NCI-H2029 (cell line): ENCODE results near the gene TMEM232.

Experiments
- DNase-seq: peaks from one replicate; lab custom pipeline; 2025; lab: John Stamatoyannopoulos, UW

TMEM232 gene

DNA sequence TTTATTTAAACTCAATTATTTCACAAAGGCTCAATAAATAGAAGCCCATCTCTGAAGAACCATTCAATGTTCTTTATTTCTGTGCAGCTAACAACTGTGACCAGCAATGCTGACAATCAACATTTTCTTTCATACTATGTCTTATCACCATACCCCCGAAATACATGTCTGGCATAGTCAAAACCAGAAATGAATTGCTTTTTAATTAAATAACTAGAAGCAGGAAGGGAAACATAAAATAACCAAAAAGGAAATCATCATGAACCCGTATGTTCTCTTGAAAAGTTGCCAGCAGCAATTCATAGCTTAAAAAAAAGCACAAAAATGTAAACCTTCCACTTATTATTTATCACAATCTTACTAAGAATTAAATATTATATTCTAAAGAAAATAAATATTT lies 212.4 kb downstream of the TMEM232 start:
- no peak for DNase-seq

GRCh38 chr5:110512266-110512665 lies 214.2 kb downstream of the TMEM232 start:
- DNase-seq: no peak

DNA sequence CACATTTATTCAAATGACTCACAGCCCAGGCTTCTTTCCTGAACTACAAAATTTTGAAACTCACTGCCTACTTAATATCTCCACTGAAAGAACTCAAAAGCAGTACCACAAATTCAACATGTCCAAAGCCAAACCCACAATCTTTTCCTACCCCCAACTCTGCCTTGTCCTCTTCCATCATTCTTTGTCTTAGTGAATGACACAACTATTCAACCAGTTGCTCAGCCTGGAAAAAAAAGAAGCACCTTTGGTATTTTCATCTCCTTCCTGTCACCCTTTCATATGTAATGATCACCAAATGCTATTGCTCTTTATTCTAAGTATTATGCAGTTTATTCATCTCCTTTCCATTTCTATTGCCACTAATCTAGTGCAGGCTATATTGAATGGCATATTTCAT lies 216.3 kb downstream of the TMEM232 start:
- DNase-seq: no peak

- DNase-seq: no peak
Measured at GRCh38 chr5:110507972-110508371, 218.5 kb downstream of the TMEM232 start.

DNA sequence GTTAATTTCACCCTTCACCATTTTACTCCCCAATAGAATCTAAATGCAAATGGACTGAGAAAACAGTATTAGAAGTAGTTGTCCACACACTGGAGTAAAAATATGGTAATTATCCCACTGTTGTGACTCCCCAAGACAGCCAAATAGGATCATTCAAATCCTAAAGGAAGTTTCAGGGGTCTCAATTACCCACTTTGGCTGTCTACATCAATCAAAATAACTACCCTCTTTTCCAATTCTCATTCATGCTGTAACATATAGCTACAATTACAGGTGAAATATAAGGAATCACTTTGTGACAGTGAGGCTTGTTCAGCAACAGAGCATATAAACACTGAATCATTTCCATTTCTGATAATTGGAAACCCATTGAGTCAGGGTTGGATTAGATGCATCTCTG lies 220.1 kb downstream of the TMEM232 start:
- no peak for DNase-seq

- no peak for DNase-seq
Measured at GRCh38 chr5:110496276-110496675, 230.2 kb downstream of the TMEM232 start.

DNA sequence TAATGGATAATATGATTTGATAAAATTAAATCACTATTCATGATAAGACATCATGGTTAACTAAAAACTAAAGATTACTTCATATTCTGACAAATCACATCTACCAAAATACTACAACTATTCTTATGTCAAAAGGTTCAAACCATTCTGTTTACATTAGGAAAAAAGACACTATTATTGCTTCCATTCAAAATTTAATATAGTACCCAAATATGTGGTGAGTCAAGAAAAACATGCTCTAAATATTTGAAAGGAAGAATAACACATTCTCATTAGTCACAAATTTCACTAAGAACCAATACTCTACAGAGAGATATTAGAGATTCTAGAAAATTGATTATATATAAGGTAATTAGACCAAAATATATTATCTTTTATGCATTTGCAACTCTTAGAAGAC lies 234.0 kb downstream of the TMEM232 start:
- no peak for DNase-seq

GRCh38 chr5:110478895-110479294 lies 247.6 kb downstream of the TMEM232 start:
- DNase-seq: no peak

DNA sequence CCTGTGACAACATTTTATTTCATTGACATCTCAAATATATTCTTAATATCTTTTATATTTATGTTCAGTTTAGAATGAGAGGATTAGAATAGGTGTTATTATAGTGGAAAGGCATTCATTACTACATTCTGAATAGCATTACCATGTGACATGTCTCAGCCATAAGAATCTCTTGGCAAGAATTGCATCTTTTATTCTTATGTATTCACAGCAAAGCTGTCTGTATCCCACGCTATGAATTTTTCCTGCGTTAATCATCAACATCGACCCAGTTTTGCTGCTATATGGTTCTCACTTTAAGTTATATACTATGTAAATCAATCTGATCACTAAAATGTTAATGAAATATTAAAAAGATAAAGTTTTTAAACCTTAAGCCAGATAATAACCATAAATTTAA lies 248.6 kb downstream of the TMEM232 start:
- DNase-seq: no peak

- DNase-seq: no peak
Measured at GRCh38 chr5:110476164-110476563, 250.3 kb downstream of the TMEM232 start.

DNA sequence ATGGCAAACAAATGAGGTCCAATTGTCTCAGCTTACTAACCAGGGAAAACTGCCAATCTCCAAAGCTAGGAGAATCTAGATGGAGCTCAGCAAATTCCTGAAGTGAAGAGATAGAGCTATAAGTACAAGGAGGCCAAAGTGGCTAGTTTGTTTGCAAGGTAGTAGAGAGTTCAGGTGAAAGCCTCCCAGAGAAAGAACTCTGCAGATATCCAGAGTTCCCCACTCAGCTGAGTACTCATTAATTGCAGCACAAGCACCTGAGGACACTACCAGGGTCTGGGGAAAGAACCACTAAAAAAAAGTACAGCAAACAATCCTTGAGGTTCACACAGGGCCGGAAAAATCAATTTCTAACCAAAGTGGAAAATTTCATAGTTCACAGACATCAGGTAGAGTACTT lies 250.9 kb downstream of the TMEM232 start:
- no peak for DNase-seq

GRCh38 chr5:110469486-110469885 lies 257.0 kb downstream of the TMEM232 start:
- no peak for DNase-seq

DNA sequence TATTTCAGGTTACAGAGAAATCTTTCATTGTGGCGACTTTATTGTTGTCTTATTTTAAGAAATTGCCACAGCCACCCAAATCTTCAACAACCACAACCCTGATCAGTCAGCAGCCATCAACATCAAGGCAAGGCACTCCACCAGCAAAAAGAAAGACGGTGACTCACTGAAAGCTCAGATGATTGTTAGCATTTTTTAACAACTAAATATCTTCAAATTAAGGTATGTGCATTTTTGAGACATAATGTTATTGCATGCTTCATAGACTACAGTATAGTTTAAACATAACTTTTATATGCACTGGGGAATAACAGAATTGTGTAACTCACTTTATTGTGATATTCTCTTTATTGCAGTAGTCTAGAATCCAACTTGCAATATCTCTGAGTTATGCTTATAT lies 263.4 kb downstream of the TMEM232 start:
- no peak for DNase-seq

- DNase-seq: no peak
Measured at GRCh38 chr5:110460837-110461236, 265.6 kb downstream of the TMEM232 start.

DNA sequence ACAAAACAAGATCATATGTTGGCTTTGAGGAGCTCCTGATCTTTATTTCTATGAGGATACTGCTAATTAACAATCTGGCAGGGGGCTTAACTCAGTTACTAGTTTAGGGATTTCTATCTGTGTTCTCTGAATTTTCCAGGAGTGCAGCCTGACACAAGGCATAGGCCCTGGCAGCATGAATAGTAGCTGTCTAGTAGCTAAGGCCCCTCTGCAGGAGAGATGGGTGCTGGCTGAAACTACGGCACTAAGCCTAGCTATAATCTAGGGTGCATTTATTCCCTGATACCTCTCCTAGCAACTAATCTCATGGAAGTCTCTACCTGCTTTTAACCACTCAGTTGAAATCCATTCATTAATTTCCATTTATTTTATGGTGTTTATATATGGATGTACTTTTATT lies 268.2 kb downstream of the TMEM232 start:
- no peak for DNase-seq

DNA sequence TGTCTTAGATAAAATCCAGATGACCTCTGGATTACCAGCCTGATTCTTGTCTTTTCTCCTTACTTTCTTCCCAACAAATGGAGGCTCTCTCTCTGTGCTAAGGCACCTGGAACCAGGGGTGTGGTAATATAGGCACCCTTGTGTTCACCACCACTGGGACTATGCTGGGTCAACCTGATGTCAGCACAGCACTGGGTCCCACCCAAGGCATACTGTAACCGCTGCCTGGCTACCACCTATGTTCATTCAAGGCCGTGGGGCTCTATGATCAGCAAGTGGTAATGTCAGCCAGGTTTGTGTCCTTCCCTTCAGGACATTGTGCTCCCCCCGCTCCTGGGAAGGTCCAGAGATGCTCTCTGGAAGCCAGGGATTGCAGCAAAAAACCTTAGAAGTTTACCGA lies 283.6 kb downstream of the TMEM232 start:
- DNase-seq: no peak

GRCh38 chr5:110441035-110441434 lies 285.4 kb downstream of the TMEM232 start:
- DNase-seq: no peak

GRCh38 chr5:110440058-110440457 lies 286.4 kb downstream of the TMEM232 start:
- DNase-seq: no peak

DNA sequence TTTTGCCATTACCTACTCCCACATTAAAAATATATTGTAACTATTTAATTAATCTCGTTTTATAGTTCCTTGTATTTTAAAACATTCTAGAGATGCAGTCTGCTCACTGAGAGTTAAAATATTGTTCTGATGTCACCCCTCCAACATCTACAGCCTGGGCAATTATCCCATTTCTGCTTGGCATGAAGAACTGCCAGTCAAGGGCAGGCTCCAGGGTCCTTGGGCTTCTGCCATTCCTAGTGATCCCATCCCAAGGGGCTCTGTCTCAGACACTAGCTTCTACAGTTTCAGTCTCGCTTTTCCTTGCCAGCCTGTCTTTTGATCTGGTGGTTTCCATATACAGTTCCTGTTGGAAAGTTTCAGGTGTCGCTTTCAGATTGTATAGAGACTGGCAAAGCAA lies 287.2 kb downstream of the TMEM232 start:
- DNase-seq: no peak

DNA sequence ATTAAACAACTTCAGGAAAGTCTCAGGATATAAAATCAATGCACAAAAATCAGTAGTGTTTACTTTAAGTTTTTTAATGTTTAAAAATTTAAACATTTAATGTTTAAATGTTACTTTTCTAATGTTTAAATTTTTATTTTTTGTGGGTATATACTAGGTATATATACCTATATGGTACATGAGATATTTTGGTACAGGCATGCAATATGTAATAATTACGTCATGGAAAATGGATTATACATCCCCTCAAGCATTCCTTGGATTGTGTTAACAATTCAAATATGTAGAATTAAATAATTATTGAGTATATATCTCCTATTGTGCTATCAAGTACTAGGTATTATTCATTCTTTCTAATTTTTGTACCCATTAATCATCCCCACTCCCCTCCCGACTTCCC lies 291.3 kb downstream of the TMEM232 start:
- no peak for DNase-seq

DNA sequence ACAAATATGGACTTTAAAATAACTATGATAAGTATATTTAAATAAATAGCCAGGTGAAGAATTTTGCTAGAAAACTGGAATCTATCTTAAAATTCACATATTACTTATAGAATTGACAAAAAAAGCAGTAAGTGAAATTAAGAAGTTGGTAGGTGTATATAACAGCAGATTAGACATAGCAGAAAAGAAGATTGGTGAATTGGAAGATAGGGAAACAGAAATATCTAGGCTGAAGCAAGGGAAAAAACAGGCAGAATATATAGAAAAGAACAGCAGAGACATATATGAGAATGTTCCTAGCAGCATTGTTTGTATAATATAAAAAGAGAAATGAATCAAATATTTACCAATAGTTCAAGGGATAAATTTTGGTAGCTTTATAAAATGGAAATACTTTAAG lies 294.9 kb downstream of the TMEM232 start:
- DNase-seq: no peak

GRCh38 chr5:110414360-110414759 lies 312.1 kb downstream of the TMEM232 start:
- DNase-seq: no peak

DNA sequence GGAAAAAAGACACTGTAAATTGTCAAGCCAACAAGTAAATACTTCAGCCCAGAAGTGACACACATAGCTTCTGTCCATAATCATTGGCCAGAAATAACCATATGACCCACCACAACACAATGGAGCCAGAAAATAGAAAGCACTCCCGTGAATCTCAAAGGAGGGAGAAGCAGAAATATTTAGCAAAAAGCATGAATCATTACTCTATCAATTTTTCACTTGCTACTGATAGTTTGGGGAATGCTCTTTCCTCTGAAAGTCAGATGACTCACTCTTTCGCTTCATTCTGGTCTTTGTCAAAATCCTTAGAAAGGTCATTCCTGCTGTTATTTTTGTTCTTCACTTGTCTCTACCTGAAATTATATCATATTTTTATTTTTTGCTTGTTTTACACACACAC lies 312.6 kb downstream of the TMEM232 start:
- no peak for DNase-seq

DNA sequence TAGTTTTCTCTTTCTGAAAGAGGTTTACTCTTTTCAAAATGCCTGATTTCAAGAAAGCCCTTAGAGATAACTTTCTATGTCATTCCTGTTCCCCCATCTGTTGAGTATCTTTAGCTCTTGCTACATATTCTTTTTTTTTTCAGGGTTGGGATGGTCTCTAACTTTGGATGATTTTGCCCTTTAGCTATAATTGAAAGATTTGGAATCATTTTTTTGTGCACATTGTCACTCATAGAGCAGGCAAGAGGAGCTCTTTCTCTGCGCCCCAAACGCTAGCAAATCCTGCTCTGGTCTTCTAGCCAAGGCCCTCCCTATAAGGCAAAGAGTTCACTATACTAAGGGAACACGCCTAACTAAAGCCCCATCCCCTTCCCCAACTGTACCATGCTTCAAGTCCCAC lies 316.9 kb downstream of the TMEM232 start:
- no peak for DNase-seq

- DNase-seq: no peak
Measured at GRCh38 chr5:110402562-110402961, 323.9 kb downstream of the TMEM232 start.
